GM23338 (cell line): ENCODE results near the gene SPIRE1. TPM values are rescaled to one million over a fixed set of nuclear protein-coding genes. Genes with fewer than 3 reads are reported as not detected.
"Not testable (repeated sequence)": the region's sequence is repeated elsewhere in the genome, so short reads cannot be mapped to it uniquely, and the experiment has no call there.

Source experiments
- ATAC-seq: fragments of 200-7000 bp; cut with Tn5 transposase; 3 replicates; pipeline ENCODE4 v1.9.1; 2020
- DNase-seq: peaks from one replicate; pipeline ENCODE4 v3.0.0-alpha.2; 2015; ENCODE audit warnings: low spot score
- H2AFZ ChIP-seq: fragments of 200-600 bp; sonication (generic); 2 replicates; pipeline ENCODE4 v1.8.0; 2016; ENCODE audit warnings: antibody characterized with exemption, mild to moderate bottlenecking, moderate library complexity
- H3F3A ChIP-seq: fragments of 200-600 bp; sonication (generic); replicated peaks from 2 replicates; pipeline ENCODE4 v1.8.0; 2017; ENCODE audit warnings: antibody characterized with exemption, mixed run types, low read depth
- H3K27ac ChIP-seq: fragments of 200-600 bp; sonication (generic); 2 replicates; pipeline ENCODE4 v1.6.1; 2016; ENCODE audit warnings: low read depth
- H3K27me3 ChIP-seq: fragments of 200-600 bp; sonication (generic); 2 replicates; pipeline ENCODE4 v1.8.0; 2016; ENCODE audit warnings: mild to moderate bottlenecking, mixed run types, moderate library complexity; ENCODE audit not compliant: insufficient read depth
- H3K36me3 ChIP-seq: fragments of 200-600 bp; sonication (generic); 2 replicates; pipeline ENCODE4 v1.8.0; 2016; ENCODE audit warnings: mild to moderate bottlenecking; ENCODE audit not compliant: insufficient read depth
- H3K4me1 ChIP-seq: fragments of 200-600 bp; sonication (generic); 2 replicates; pipeline ENCODE4 v1.8.0; 2016; ENCODE audit warnings: mild to moderate bottlenecking, moderate library complexity; ENCODE audit not compliant: insufficient read depth
- H3K4me2 ChIP-seq: fragments of 200-600 bp; sonication (generic); 2 replicates; pipeline ENCODE4 v1.7.1; 2017; ENCODE audit warnings: mixed run types
- H3K4me3 ChIP-seq: fragments of 200-600 bp; sonication (generic); 2 replicates; pipeline ENCODE4 v1.6.1; 2016; ENCODE audit warnings: mixed run types
- H3K79me2 ChIP-seq: fragments of 200-600 bp; sonication (generic); replicated peaks from 2 replicates; pipeline ENCODE4 v1.8.0; 2017; ENCODE audit warnings: mild to moderate bottlenecking; ENCODE audit not compliant: insufficient read depth
- H3K9me2 ChIP-seq: fragments of 200-600 bp; sonication (generic); 2 replicates; pipeline ENCODE4 v1.8.0; 2017; ENCODE audit not compliant: insufficient read depth
- H4K20me1 ChIP-seq: fragments of 200-600 bp; sonication (generic); replicated peaks from 2 replicates; pipeline ENCODE4 v1.8.0; 2017; ENCODE audit warnings: mild to moderate bottlenecking; ENCODE audit not compliant: insufficient read depth
- H3K27ac Mint-ChIP-seq: 2 replicates; pipeline ENCODE4 v1.8.0; 2020; ENCODE audit warnings: inconsistent platforms, mild to moderate bottlenecking, moderate library complexity, mixed read lengths
- H3K27me3 Mint-ChIP-seq: 3 replicates; pipeline ENCODE4 v1.8.0; 2022; ENCODE audit warnings: low read depth, mild to moderate bottlenecking, moderate library complexity, mixed read lengths, inconsistent platforms; ENCODE audit not compliant: insufficient read depth, poor library complexity
- H3K36me3 Mint-ChIP-seq: 3 replicates; pipeline ENCODE4 v1.8.0; 2021; ENCODE audit warnings: low read depth, mild to moderate bottlenecking, inconsistent platforms, moderate library complexity, mixed read lengths
- H3K4me1 Mint-ChIP-seq: 3 replicates; pipeline ENCODE4 v1.8.0; 2020; ENCODE audit warnings: mild to moderate bottlenecking, inconsistent platforms, mixed read lengths
- H3K4me3 Mint-ChIP-seq: 3 replicates; pipeline ENCODE4 v1.8.0; 2021; ENCODE audit warnings: moderate library complexity, mild to moderate bottlenecking, inconsistent platforms, mixed read lengths
- H3K9me3 Mint-ChIP-seq: 3 replicates; pipeline ENCODE4 v1.8.0; 2020; ENCODE audit warnings: moderate library complexity, mild to moderate bottlenecking, inconsistent platforms, mixed read lengths
- CREB1 ChIP-seq: fragments of 250-450 bp; sonication (Bioruptor Pico); IDR thresholded peaks from 2 replicates; pipeline ENCODE4 v1.5.0; 2020; ENCODE audit warnings: low read depth, mild to moderate bottlenecking, moderate library complexity
- EZH2 ChIP-seq: fragments of 200-600 bp; sonication (generic); IDR thresholded peaks from one replicate; pipeline ENCODE4 v1.8.0; 2017; ENCODE audit warnings: antibody characterized with exemption, mild to moderate bottlenecking, low read depth; ENCODE audit not compliant: unreplicated experiment
- EZH2phosphoT487 ChIP-seq: fragments of 200-600 bp; sonication (generic); IDR thresholded peaks from one replicate; pipeline ENCODE4 v1.8.1; 2018; ENCODE audit warnings: antibody characterized with exemption; ENCODE audit not compliant: unreplicated experiment
- JUNB ChIP-seq: IDR thresholded peaks from one replicate; pipeline ENCODE4 v1.6.1; 2016; ENCODE audit warnings: antibody characterized with exemption; ENCODE audit not compliant: unreplicated experiment
- NANOG ChIP-seq: IDR thresholded peaks from 2 replicates; pipeline ENCODE4 v1.6.1; 2016; ENCODE audit warnings: antibody characterized with exemption, borderline replicate concordance
- POLR2AphosphoS5 ChIP-seq: IDR thresholded peaks from 2 replicates; pipeline ENCODE4 v1.6.1; 2016; ENCODE audit warnings: antibody characterized with exemption, low read depth
- STAT1 ChIP-seq: IDR thresholded peaks from one replicate; pipeline ENCODE4 v1.6.1; 2016; ENCODE audit warnings: antibody characterized with exemption; ENCODE audit not compliant: unreplicated experiment
- polyA plus RNA-seq: library from polyadenylated mRNA; unstranded; fragments of >200 nt; fragmentation: Nextera tagmentation; extraction: Ambion mirVana; gene quantifications from 2 replicates; pipeline ENCODE4 v1.2.1, GENCODE V29; 2016
- total RNA-seq: library from RNA; depleted of rRNA; stranded (reverse); fragments of >200 nt; shearing (Covaris generic); gene quantifications from 2 replicates; pipeline ENCODE4 v1.2.3, GENCODE V29; 2014

SPIRE1 gene
- total and polyA plus RNA-seq, 2 experiments from 2014 or later = 2.9 to 15.5 TPM

GRCh38 chr18:12627199-12627598 lies 30.7 kb downstream of the SPIRE1 start:
- H3K36me3 Mint-ChIP-seq = peaks cover 15% of the 10 kb centered on the region; the same call in 2 of the 3 replicates
- H3K36me3 ChIP-seq, H2AFZ ChIP-seq, H3F3A ChIP-seq, H3K9me2 ChIP-seq, ATAC-seq, DNase-seq, H3K27me3 Mint-ChIP-seq, H3K79me2 ChIP-seq, H3K27me3 ChIP-seq, H3K27ac ChIP-seq, H3K9me3 Mint-ChIP-seq, H3K4me3 ChIP-seq, H3K4me1 ChIP-seq, H3K4me1 Mint-ChIP-seq, H3K4me2 ChIP-seq, H3K27ac Mint-ChIP-seq, H3K4me3 Mint-ChIP-seq, H4K20me1 ChIP-seq: not testable (repeated sequence)

- H3K4me1 ChIP-seq = no peaks in the 10 kb centered on the region
- no peaks in the 10 kb centered on the region for H3K79me2 ChIP-seq
- no peaks in the 10 kb centered on the region for H3K27me3 ChIP-seq
- no peak overlapping the region for H3K4me3 ChIP-seq
- H3K4me3 Mint-ChIP-seq = no peak overlapping the region
- peaks cover 3% of the 10 kb centered on the region; the same call in 1 of the 2 replicates for H4K20me1 ChIP-seq
- no peak overlapping the region for H3K4me2 ChIP-seq
- no peak overlapping the region for H2AFZ ChIP-seq
- peaks cover 15% of the 10 kb centered on the region; the same call in 2 of the 3 replicates for H3K36me3 Mint-ChIP-seq
- TF ChIP-seq JUNB = no peak
- H3K9me2 ChIP-seq = no peaks in the 10 kb centered on the region
- no peaks in the 10 kb centered on the region for H3F3A ChIP-seq
- H3K36me3 ChIP-seq = no peaks in the 10 kb centered on the region
- no peaks in the 10 kb centered on the region for H3K9me3 Mint-ChIP-seq
- no peaks in the 10 kb centered on the region for H3K27me3 Mint-ChIP-seq
- no peak for DNase-seq
- no peak for ATAC-seq
- peaks cover 5% of the 10 kb centered on the region; the same call in 1 of the 3 replicates for H3K4me1 Mint-ChIP-seq
- H3K27ac ChIP-seq = no peak overlapping the region
- no peak overlapping the region for H3K27ac Mint-ChIP-seq
Measured at GRCh38 chr18:12625241-12625640, 32.7 kb downstream of the SPIRE1 start.

- Histone ChIP-seq H3K27ac (no peak overlapping the region), H2AFZ (no peak overlapping the region), H3K36me3 (no peaks in the 10 kb centered on the region), H3K9me2 (no peaks in the 10 kb centered on the region), H3K4me1 (no peaks in the 10 kb centered on the region), H4K20me1 (peaks cover 3% of the 10 kb centered on the region; the same call in 1 of the 2 replicates), H3K4me2 (no peak overlapping the region), H3K4me3 (no peak overlapping the region), H3F3A (no peaks in the 10 kb centered on the region), H3K79me2 (no peaks in the 10 kb centered on the region), H3K27me3 (no peaks in the 10 kb centered on the region)
- DNase-seq (no peak), ATAC-seq (no peak)
- Mint-ChIP-seq H3K27me3 (no peaks in the 10 kb centered on the region), H3K27ac (0 out of 2 replicates have a peak overlapping the region, but pooled peaks have one; percentile 5), H3K4me1 (no peaks in the 10 kb centered on the region), H3K4me3 (no peak overlapping the region), H3K9me3 (no peaks in the 10 kb centered on the region), H3K36me3 (no peaks in the 10 kb centered on the region)
- TF ChIP-seq JUNB = no peak
- TF ChIP-seq STAT1 = no peak
- TF ChIP-seq EZH2phosphoT487 = no peak
- no peak for TF ChIP-seq POLR2AphosphoS5
Measured at GRCh38 chr18:12621742-12622306, 36.1 kb downstream of the SPIRE1 start.

GRCh38 chr18:12615748-12616147 lies 42.2 kb downstream of the SPIRE1 start:
- no peaks in the 10 kb centered on the region for H3K9me2 ChIP-seq
- Mint-ChIP-seq H3K4me3 (no peak overlapping the region), H3K27ac (0 out of 2 replicates have a peak overlapping the region, but pooled peaks have one; percentile 6), H3K4me1 (peaks cover 7% of the 10 kb centered on the region), H3K36me3 (no peaks in the 10 kb centered on the region), H3K9me3 (no peaks in the 10 kb centered on the region), H3K27me3 (no peaks in the 10 kb centered on the region)
- no peaks in the 10 kb centered on the region; the same call in 1 of the 2 replicates for H4K20me1 ChIP-seq
- H3K27ac ChIP-seq = no peak overlapping the region
- ATAC-seq (no peak), DNase-seq (no peak)
- H3F3A ChIP-seq = no peaks in the 10 kb centered on the region
- H3K4me3 ChIP-seq = no peak overlapping the region
- no peak overlapping the region for H2AFZ ChIP-seq
- peaks cover 4% of the 10 kb centered on the region for H3K4me1 ChIP-seq
- no peak overlapping the region for H3K4me2 ChIP-seq
- no peaks in the 10 kb centered on the region for H3K27me3 ChIP-seq
- no peaks in the 10 kb centered on the region for H3K36me3 ChIP-seq
- no peaks in the 10 kb centered on the region for H3K79me2 ChIP-seq
- TF ChIP-seq EZH2phosphoT487 (no peak), EZH2 (no peak), CREB1 (no peak), STAT1 (no peak), NANOG (no peak), POLR2AphosphoS5 (no peak)
